GM21515 (cell line): ENCODE results near the gene COPRS.

Source experiments
- ATAC-seq: cut with Tn5 transposase; IDR thresholded peaks from one replicate; pipeline ENCODE4 v1.9.1; 2021; ENCODE audit not compliant: unreplicated experiment

COPRS gene, protein sequence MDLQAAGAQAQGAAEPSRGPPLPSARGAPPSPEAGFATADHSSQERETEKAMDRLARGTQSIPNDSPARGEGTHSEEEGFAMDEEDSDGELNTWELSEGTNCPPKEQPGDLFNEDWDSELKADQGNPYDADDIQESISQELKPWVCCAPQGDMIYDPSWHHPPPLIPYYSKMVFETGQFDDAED

GRCh38 chr17:31858642-31859486 is at the start of gene COPRS:
Gene COPRS (minus strand): TSS chr17:31859244. CDS start chr17:31859199, 45 bp downstream.
- peak; percentile 62 for ATAC-seq

- no peak for ATAC-seq
These were observed 49.3 kb upstream of the COPRS start for GRCh38 chr17:31908386-31908785.

- ATAC-seq: no peak
These were observed 48.4 kb upstream of the COPRS start for GRCh38 chr17:31907342-31907962.

DNA sequence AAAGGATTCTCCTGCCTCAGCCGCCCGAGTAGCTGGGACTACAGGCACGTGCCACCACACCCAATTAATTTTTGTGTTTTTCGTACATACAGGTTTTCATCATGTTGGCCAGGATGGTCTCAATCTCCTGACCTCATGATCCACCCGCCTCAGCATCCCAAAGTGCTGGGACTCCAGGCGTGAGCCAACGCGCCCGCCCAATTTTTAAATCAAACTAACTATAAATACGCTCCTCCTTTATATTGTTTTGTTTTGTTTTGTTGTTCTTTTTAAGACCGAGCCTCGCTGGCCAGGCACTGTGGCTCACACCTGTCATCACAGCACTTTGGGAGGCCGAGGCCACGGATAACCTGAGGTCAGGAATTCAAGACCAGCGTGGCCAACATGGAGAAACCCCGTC is 44.4 kb upstream of the COPRS start:
- ATAC-seq: no peak

GRCh38 chr17:31902693-31903092 is 43.6 kb upstream of the COPRS start:
- ATAC-seq: no peak

- no peak for ATAC-seq
These were observed 41.8 kb upstream of the COPRS start for GRCh38 chr17:31900877-31901276.

DNA sequence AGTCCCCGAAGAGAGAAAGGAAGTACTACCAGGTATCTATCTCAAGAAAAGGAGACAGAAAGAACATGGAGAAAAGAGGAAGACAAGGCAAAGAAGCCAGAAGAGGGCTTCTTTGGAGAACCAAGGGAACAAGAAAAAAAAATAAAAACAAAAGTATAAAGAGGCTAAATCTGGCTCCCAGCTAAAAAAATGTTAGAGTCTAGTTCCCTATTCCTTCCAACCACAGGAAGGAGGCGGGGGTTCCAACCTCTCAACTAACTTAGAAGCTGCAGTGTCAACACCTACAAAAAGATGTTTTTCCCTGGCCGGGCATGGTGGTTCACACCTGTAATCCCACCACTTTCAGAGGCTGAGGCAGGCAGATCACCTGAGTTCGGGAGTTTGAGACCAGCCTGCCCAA is 29.1 kb upstream of the COPRS start:
- ATAC-seq: no peak

DNA sequence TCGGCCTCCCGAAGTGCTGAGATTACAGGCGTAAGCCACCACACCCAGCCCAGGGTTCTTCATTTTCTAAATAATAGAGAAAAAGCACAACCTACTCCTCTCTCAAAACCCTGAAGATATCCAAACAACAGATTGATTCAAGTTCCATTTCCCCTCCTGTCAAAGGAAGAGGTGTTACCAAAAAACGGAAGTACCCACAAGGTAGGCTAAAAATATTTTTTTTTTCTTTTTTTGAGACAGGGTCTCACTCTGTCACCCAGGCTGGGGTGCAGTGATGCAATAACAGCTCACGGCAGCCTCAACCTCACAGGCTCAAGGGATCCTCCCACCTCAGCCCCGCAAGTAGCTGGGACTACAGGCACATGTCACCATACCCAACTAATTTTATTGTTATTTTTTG is 23.5 kb upstream of the COPRS start:
- no peak for ATAC-seq

- no peak for ATAC-seq
These were observed 21.3 kb upstream of the COPRS start for GRCh38 chr17:31880311-31880710.

DNA sequence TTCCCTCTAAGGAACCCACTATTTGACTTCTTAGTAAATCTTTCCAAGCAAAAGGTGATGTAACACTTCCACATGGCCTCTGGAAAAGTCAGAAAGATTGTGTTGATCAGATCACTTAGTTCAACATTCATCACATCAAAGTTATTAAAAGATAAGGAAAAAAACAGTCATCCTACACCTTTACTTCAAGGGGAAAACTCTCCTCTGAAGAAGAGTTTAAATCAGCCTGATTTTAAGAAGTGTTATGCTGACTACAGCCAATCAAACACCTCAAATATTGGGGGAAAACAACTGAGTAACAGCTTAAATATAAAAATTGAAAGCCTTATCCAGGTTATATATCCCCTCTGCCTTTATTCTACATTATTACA is 19.6 kb upstream of the COPRS start:
- ATAC-seq: no peak

DNA sequence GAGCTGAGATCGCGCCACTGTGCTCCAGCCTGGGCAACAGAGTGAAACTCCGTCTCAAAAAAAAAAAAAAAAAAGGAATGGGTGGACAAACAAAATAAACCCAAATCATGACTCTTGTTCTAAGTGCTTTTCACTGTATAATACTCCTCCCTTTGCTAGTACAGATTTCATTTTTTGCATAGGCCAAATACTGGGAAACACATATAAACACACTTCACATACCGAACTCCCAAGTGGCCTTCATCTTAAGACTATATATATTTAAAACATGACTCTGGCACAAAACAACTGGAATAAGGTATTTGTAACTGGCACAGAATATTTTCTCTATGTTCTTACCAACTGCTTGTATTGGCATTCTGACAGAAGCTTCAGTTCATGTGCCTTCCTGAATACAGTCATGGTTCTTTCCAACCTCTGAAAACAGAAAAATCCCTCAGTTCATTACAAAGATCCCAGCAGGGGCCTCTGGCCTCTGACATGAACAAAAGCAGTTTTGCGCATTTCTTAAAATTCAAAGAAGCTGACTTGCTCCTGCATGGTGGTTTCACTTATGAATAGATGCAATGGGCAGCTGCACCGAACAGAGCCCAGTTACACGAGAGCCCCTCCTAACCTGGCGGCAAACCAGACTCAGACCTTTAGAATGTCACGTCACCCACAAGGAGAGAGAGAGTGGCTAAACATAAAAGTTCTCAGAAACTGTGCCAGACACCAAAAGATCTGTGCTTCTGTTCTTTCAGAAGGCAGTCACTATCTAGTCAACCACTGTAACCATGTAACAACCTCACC is 19.1 kb upstream of the COPRS start:
- no peak for ATAC-seq

GRCh38 chr17:31877341-31877740 is 18.3 kb upstream of the COPRS start:
- ATAC-seq: no peak

GRCh38 chr17:31875081-31875480 is 16.0 kb upstream of the COPRS start:
- no peak for ATAC-seq

GRCh38 chr17:31869797-31870568 is 10.9 kb upstream of the COPRS start:
- no peak for ATAC-seq

- no peak for ATAC-seq
These were observed 10.0 kb upstream of the COPRS start for GRCh38 chr17:31869031-31869430.

DNA sequence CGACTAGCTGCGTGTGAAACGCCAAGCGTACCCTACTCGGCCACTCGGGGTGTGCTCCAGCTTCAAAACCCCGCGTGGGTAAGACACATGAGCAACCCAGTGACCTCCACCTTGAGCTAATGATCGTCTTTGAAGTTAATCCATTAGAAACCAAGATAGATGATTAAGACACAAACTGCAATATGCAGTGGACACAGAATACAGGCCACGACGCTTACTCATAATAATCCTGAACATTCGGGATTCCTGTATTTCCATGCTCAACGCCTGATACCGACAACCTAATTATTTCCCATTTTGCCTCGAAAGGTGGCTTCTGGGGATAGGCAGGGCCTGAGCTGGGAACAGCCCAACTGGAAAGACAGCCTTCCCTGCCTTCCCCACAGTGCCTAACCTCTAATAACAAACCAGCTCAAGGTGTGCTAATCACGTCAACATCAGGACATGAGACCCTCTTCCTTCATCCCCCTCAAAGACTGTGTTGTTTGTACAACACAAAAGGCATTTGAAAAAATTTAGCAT is 504 bp upstream of the COPRS start:
- ATAC-seq: no peak

- ATAC-seq: peak; percentile 14
These were observed 963 bp downstream of the COPRS start for GRCh38 chr17:31857920-31858641.

- ATAC-seq: no peak
These were observed 2.3 kb downstream of the COPRS start for GRCh38 chr17:31856750-31857149.

DNA sequence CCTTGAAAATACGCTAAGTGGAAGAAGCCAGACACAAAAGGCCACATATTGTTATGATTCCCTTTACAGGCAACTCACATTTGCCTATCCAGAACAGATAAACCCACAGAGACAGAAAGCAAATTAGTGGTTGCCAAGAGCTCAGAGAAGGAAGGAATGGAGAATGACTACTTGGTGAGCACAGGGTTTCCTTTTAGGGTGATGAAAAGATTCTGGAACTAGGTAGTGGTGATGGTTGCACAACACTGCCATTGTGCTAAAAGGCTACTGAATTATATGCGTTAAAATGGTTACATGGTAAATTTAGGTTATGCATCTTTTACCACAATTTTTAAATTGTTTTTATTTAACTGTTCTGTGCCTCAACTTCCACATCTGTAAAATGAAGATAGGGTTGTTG is 4.4 kb downstream of the COPRS start:
- no peak for ATAC-seq
